GM23338 (cell line): ENCODE data around the gene CEPT1.

ENCODE experiments used
- CREB1 ChIP-seq: fragments of 250-450 bp; sonication (Bioruptor Pico); IDR thresholded peaks from 2 replicates; pipeline ENCODE4 v1.5.0; 2020; ENCODE audit warnings: low read depth, mild to moderate bottlenecking, moderate library complexity
- EZH2 ChIP-seq: fragments of 200-600 bp; sonication (generic); IDR thresholded peaks from one replicate; pipeline ENCODE4 v1.8.0; 2017; ENCODE audit warnings: antibody characterized with exemption, mild to moderate bottlenecking, low read depth; ENCODE audit not compliant: unreplicated experiment
- EZH2phosphoT487 ChIP-seq: fragments of 200-600 bp; sonication (generic); IDR thresholded peaks from one replicate; pipeline ENCODE4 v1.8.1; 2018; ENCODE audit warnings: antibody characterized with exemption; ENCODE audit not compliant: unreplicated experiment
- JUNB ChIP-seq: IDR thresholded peaks from one replicate; pipeline ENCODE4 v1.6.1; 2016; ENCODE audit warnings: antibody characterized with exemption; ENCODE audit not compliant: unreplicated experiment
- NANOG ChIP-seq: IDR thresholded peaks from 2 replicates; pipeline ENCODE4 v1.6.1; 2016; ENCODE audit warnings: antibody characterized with exemption, borderline replicate concordance
- POLR2AphosphoS5 ChIP-seq: IDR thresholded peaks from 2 replicates; pipeline ENCODE4 v1.6.1; 2016; ENCODE audit warnings: antibody characterized with exemption, low read depth
- STAT1 ChIP-seq: IDR thresholded peaks from one replicate; pipeline ENCODE4 v1.6.1; 2016; ENCODE audit warnings: antibody characterized with exemption; ENCODE audit not compliant: unreplicated experiment
- ZNF114 ChIP-seq: fragments of 250-450 bp; sonication (Bioruptor Pico); IDR thresholded peaks from 2 replicates; pipeline ENCODE4 v1.5.0; 2020; ENCODE audit warnings: mild to moderate bottlenecking, moderate library complexity
- ZNF331 ChIP-seq: fragments of 250-450 bp; sonication (Bioruptor Pico); IDR thresholded peaks from 2 replicates; pipeline ENCODE4 v1.5.0; 2020; ENCODE audit warnings: low read depth, mild to moderate bottlenecking, moderate library complexity
- TF ChIP-seq, protein P1 (sequence below), 2 experiments: fragments of 200-600 bp in 1 of 2; sonication (generic) in 1 of 2; conservative IDR thresholded peaks; 2 replicates each; pipeline versions ENCODE4 v1.5.1 to v1.6.1; 2016 to 2017; ENCODE audit warnings: antibody characterized with exemption in 2 of 2, low read depth in 2 of 2, mild to moderate bottlenecking in 2 of 2, moderate library complexity in 1 of 2
- TF ChIP-seq, protein P2 (sequence below): fragments of 250-450 bp; sonication (Bioruptor Pico); IDR thresholded peaks from 2 replicates; pipeline ENCODE4 v1.5.0; 2020; ENCODE audit warnings: mild to moderate bottlenecking, moderate library complexity
- TF ChIP-seq, protein P3 (sequence below): IDR thresholded peaks from one replicate; pipeline ENCODE4 v1.6.1; 2018; ENCODE audit warnings: antibody characterized with exemption; ENCODE audit not compliant: unreplicated experiment
- TF ChIP-seq, protein P4 (sequence below): IDR thresholded peaks from 2 replicates; pipeline ENCODE4 v1.6.1; 2016; ENCODE audit warnings: antibody characterized with exemption

DNA sequence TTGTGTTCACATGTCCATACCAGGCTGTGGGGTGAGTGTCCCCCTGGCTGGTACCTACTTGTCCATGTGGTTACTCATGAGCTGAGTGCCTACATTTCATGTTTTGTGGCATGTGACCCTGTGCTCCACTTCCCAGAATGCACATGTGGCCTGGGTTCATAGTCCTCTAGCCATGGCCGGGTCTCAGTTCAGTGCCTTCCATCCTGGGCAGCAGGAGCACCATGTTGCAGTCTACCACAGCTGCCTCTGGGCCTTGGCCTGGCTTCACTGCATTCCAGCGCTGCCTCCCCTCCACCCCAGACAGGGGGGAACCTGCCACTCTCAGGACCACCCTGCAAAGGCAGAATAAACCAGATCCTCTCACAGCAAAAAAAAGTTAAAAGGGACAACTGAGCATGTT, 5.5 kb downstream of the CEPT1 start:
- no peak for TF ChIP-seq POLR2AphosphoS5
- TF ChIP-seq, protein P1, sequence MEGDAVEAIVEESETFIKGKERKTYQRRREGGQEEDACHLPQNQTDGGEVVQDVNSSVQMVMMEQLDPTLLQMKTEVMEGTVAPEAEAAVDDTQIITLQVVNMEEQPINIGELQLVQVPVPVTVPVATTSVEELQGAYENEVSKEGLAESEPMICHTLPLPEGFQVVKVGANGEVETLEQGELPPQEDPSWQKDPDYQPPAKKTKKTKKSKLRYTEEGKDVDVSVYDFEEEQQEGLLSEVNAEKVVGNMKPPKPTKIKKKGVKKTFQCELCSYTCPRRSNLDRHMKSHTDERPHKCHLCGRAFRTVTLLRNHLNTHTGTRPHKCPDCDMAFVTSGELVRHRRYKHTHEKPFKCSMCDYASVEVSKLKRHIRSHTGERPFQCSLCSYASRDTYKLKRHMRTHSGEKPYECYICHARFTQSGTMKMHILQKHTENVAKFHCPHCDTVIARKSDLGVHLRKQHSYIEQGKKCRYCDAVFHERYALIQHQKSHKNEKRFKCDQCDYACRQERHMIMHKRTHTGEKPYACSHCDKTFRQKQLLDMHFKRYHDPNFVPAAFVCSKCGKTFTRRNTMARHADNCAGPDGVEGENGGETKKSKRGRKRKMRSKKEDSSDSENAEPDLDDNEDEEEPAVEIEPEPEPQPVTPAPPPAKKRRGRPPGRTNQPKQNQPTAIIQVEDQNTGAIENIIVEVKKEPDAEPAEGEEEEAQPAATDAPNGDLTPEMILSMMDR (conservative IDR thresholded peaks at IDR 0.05; ENCODE audit: low read depth in 2 of 2), result no peak
- TF ChIP-seq EZH2phosphoT487, result no peak
- no peak for TF ChIP-seq ZNF114 (CRISPR knock-in tag)
- TF ChIP-seq ZNF331 (CRISPR knock-in tag), result no peak
- TF ChIP-seq JUNB, result no peak
- TF ChIP-seq CREB1, result no peak
- TF ChIP-seq, protein P2, sequence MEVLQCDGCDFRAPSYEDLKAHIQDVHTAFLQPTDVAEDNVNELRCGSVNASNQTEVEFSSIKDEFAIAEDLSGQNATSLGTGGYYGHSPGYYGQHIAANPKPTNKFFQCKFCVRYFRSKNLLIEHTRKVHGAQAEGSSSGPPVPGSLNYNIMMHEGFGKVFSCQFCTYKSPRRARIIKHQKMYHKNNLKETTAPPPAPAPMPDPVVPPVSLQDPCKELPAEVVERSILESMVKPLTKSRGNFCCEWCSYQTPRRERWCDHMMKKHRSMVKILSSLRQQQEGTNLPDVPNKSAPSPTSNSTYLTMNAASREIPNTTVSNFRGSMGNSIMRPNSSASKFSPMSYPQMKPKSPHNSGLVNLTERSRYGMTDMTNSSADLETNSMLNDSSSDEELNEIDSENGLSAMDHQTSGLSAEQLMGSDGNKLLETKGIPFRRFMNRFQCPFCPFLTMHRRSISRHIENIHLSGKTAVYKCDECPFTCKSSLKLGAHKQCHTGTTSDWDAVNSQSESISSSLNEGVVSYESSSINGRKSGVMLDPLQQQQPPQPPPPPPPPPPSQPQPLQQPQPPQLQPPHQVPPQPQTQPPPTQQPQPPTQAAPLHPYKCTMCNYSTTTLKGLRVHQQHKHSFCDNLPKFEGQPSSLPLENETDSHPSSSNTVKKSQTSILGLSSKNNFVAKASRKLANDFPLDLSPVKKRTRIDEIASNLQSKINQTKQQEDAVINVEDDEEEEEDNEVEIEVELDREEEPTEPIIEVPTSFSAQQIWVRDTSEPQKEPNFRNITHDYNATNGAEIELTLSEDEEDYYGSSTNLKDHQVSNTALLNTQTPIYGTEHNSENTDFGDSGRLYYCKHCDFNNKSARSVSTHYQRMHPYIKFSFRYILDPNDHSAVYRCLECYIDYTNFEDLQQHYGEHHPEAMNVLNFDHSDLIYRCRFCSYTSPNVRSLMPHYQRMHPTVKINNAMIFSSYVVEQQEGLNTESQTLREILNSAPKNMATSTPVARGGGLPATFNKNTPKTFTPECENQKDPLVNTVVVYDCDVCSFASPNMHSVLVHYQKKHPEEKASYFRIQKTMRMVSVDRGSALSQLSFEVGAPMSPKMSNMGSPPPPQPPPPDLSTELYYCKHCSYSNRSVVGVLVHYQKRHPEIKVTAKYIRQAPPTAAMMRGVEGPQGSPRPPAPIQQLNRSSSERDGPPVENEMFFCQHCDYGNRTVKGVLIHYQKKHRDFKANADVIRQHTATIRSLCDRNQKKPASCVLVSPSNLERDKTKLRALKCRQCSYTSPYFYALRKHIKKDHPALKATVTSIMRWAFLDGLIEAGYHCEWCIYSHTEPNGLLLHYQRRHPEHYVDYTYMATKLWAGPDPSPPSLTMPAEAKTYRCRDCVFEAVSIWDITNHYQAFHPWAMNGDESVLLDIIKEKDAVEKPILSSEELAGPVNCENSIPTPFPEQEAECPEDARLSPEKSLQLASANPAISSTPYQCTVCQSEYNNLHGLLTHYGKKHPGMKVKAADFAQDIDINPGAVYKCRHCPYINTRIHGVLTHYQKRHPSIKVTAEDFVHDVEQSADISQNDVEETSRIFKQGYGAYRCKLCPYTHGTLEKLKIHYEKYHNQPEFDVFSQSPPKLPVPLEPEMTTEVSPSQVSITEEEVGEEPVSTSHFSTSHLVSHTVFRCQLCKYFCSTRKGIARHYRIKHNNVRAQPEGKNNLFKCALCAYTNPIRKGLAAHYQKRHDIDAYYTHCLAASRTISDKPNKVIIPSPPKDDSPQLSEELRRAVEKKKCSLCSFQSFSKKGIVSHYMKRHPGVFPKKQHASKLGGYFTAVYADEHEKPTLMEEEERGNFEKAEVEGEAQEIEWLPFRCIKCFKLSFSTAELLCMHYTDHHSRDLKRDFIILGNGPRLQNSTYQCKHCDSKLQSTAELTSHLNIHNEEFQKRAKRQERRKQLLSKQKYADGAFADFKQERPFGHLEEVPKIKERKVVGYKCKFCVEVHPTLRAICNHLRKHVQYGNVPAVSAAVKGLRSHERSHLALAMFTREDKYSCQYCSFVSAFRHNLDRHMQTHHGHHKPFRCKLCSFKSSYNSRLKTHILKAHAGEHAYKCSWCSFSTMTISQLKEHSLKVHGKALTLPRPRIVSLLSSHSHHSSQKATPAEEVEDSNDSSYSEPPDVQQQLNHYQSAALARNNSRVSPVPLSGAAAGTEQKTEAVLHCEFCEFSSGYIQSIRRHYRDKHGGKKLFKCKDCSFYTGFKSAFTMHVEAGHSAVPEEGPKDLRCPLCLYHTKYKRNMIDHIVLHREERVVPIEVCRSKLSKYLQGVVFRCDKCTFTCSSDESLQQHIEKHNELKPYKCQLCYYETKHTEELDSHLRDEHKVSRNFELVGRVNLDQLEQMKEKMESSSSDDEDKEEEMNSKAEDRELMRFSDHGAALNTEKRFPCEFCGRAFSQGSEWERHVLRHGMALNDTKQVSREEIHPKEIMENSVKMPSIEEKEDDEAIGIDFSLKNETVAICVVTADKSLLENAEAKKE (CRISPR knock-in tag), result no peak
- TF ChIP-seq EZH2, result no peak
- TF ChIP-seq, protein P3, sequence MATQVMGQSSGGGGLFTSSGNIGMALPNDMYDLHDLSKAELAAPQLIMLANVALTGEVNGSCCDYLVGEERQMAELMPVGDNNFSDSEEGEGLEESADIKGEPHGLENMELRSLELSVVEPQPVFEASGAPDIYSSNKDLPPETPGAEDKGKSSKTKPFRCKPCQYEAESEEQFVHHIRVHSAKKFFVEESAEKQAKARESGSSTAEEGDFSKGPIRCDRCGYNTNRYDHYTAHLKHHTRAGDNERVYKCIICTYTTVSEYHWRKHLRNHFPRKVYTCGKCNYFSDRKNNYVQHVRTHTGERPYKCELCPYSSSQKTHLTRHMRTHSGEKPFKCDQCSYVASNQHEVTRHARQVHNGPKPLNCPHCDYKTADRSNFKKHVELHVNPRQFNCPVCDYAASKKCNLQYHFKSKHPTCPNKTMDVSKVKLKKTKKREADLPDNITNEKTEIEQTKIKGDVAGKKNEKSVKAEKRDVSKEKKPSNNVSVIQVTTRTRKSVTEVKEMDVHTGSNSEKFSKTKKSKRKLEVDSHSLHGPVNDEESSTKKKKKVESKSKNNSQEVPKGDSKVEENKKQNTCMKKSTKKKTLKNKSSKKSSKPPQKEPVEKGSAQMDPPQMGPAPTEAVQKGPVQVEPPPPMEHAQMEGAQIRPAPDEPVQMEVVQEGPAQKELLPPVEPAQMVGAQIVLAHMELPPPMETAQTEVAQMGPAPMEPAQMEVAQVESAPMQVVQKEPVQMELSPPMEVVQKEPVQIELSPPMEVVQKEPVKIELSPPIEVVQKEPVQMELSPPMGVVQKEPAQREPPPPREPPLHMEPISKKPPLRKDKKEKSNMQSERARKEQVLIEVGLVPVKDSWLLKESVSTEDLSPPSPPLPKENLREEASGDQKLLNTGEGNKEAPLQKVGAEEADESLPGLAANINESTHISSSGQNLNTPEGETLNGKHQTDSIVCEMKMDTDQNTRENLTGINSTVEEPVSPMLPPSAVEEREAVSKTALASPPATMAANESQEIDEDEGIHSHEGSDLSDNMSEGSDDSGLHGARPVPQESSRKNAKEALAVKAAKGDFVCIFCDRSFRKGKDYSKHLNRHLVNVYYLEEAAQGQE, result no peak
- TF ChIP-seq, protein P4, sequence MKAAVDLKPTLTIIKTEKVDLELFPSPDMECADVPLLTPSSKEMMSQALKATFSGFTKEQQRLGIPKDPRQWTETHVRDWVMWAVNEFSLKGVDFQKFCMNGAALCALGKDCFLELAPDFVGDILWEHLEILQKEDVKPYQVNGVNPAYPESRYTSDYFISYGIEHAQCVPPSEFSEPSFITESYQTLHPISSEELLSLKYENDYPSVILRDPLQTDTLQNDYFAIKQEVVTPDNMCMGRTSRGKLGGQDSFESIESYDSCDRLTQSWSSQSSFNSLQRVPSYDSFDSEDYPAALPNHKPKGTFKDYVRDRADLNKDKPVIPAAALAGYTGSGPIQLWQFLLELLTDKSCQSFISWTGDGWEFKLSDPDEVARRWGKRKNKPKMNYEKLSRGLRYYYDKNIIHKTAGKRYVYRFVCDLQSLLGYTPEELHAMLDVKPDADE, result no peak
- no peak for TF ChIP-seq STAT1
- TF ChIP-seq NANOG, result no peak
